ENCODE results near the gene TCN2. TPM values are rescaled to one million over a fixed set of nuclear protein-coding genes. Genes with fewer than 3 reads are reported as not detected.
"Not testable (repeated sequence)": the region's sequence is repeated elsewhere in the genome, so short reads cannot be mapped to it uniquely, and the experiment has no call there.

Gene TCN2
- 8.7 TPM for total RNA-seq

DNA sequence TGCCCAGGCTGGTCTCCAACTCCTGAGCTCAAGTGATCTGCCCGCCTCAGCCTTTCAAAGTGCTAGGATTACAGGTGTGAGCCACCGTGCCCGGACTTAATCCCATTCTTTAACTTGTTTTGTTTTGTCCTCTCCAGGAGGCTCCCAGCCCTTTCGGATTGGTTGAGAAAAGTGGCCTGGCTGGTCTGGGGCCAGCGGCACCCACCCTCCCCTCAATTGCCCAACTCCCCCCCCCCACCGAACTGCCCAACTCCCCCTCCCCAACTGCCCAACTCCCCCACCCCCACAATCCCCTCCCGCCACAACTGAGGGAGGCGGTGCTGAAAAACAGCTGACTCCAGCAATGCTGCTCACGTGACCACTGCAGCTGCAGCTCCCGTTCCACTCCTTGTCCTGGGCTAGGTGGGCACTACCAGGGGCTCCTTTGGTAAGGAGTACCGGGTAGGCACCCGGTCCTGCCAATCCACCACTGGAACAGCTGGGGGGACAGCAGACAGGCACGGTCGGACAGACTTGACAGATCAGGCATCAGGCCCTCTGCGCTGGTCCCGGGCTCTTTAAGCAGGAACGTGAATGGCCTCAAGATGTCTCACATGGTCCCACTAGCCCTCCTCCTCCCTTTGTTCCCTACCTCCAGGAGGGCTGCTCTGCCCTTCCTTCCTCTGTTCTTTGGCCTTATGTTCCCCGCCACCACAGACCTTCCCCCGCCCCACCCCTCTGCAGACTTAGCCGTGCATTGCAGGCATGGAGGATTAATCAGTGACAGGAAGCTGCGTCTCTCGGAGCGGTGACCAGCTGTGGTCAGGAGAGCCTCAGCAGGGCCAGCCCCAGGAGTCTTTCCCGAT is at the start of gene TCN2:
TSS of gene TCN2 (plus strand) at position 720 of the 845 bp plus-strand sequence. CDS start 158 bp downstream, outside the sequence.
- H3K27me3 ChIP-seq (ENCODE audit: insufficient read depth, low read length) = no peaks in the 10 kb centered on the region

DNA sequence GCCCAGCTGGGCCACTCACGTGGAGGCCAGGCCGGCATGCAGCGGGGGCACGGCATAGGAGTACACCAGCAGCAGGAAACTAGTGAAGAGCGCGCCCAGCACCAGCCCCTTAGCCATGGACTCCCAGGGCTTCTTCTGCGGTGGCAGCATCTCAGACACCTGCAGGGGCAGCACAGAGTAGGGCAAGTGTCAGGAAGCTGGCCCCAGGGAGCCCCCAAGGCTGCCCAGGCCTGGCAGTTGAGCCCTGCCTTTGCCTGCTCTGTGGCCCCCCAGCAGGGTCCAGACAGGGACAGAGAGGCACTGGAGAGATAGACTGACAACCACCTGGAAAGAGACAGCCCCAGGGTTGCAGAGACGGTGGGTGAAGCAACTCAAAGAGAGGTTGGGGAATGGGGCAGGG is 49.7 kb upstream of the TCN2 start:
- Histone ChIP-seq H3K4me3 (ENCODE audit: low read length) (no peak overlapping the region), H3K4me1 (ENCODE audit: insufficient read depth, low read length) (no peaks in the 10 kb centered on the region), H3K27me3 (ENCODE audit: insufficient read depth, low read length) (no peaks in the 10 kb centered on the region), H3K9me3 (ENCODE audit: low read depth, low read length) (no peaks in the 10 kb centered on the region)

More for the DNA sequence above, at the start of gene TCN2:
- H3K9me3 ChIP-seq (ENCODE audit: low read depth, low read length) = no peaks in the 10 kb centered on the region
- peak within 1 kb of the TSS; percentile 38 for H3K4me3 ChIP-seq (ENCODE audit: low read length)
- peaks cover 60% of the 10 kb centered on the region for H3K4me1 ChIP-seq (ENCODE audit: insufficient read depth, low read length)

DNA sequence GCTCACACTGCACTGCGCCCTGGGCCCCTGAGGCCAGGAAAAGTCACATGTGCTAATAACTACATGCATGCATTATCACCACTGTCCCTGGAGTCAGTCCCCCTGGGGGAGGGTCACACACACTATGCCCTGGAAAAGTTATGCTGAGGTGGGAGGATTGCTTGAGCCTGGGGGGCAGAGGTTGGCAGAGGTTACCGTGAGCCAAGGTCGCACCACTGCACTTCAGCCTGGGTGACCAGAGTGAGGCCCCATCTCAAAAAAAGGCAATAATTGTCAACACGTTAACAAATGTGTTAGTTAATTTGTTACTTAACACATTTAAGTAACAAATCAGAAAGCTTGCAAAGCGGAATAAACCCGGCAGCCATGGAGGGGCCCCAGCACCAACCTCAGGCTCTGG is 47.1 kb upstream of the TCN2 start:
- Histone ChIP-seq H3K4me1 (ENCODE audit: insufficient read depth, low read length) (no peaks in the 10 kb centered on the region), H3K27me3 (ENCODE audit: insufficient read depth, low read length) (no peaks in the 10 kb centered on the region), H3K4me3 (ENCODE audit: low read length) (no peak overlapping the region), H3K9me3 (ENCODE audit: low read depth, low read length) (no peaks in the 10 kb centered on the region)

DNA sequence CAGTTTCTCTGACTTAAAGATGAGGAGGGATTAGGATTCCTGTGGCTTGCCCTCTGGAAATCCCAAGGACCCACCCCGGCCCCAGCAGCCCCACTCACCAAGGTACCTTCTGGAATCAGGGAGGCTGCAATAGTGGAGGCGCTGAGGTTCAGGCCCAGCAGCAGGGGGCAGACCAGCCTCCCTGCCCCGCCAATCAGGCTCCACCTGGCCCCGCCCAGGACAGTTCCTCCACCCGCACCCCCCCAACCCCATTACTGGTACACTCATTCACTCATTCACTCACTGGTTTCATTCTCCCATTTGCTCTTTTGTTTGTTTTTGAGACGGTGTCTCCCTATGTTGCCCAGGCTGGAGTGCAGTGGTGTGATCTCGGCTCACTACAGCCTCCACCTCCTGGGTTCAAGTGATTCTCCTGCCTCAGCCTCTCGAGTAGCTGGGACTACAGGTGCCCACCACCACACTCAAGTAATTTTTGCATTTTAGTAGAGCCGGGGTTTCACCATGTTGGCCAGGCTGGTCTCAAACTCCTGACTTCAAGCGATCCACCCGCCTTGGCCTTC is 46.3 kb upstream of the TCN2 start:
- not testable (repeated sequence) for H3K27me3 ChIP-seq (ENCODE audit: insufficient read depth, low read length); H3K4me1 ChIP-seq (ENCODE audit: insufficient read depth, low read length); H3K9me3 ChIP-seq (ENCODE audit: low read depth, low read length); H3K4me3 ChIP-seq (ENCODE audit: low read length)

DNA sequence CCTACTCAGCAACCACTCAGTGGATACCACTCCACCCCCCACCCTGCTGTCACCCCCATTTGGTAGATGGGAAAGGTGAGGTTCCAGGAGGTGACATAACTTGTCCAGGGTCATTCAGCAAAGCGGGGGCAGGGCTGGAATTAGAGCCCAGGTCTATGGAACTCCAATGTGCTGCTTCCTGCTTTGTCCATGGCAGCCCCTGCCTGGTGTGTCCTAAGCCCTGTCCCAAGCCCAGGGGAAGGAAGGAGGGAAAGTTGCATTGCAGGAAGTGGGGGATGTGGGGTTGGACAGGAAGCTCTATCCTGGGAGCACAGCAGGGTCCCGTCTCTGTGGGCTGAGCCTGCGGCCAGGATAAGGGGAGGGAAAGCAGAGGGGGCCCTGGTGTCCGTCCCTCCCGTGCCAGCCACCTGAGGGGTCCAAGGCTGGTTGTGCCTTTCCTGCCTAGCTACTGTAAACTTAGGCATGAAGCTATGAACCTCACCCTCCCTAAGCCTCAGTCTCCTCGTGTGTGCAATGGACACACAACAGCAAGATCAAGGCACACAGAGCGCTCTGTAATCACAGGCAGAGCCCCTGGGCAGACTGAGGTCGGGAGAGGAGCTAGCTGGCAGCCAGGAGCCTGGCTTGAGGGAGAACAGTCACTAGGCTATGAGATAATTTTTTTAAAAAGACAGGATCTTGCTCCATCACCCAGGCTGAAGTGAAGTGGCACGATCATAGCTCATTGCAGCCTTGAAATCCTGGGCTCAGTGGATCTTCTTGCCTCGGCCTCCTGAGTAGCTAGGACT is 45.4 kb upstream of the TCN2 start:
- Histone ChIP-seq H3K27me3 (ENCODE audit: insufficient read depth, low read length) (no peaks in the 10 kb centered on the region), H3K4me3 (ENCODE audit: low read length) (no peak overlapping the region), H3K4me1 (ENCODE audit: insufficient read depth, low read length) (no peaks in the 10 kb centered on the region), H3K9me3 (ENCODE audit: low read depth, low read length) (no peaks in the 10 kb centered on the region)

DNA sequence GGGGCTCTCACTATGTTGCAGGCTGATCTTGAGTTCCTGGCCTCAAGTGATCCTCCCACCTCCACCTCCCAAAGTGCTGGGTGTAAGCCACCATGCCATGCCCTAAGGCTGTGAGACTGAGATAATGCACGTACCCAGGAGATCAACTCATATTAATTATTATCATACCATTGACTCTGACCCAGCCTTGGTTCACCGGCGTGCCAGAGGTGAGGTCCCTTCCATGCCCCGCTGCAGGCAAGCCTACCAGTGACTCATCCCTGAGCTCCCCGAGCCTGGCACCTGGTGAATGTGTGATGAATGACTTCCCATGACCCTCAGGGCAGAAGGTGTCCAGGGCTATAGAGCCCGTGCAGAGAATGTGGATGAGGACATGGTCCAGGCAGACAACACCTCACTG is 44.6 kb upstream of the TCN2 start:
- Histone ChIP-seq H3K9me3 (ENCODE audit: low read depth, low read length) (no peaks in the 10 kb centered on the region), H3K4me3 (ENCODE audit: low read length) (no peak overlapping the region), H3K27me3 (ENCODE audit: insufficient read depth, low read length) (no peaks in the 10 kb centered on the region), H3K4me1 (ENCODE audit: insufficient read depth, low read length) (no peaks in the 10 kb centered on the region)

DNA sequence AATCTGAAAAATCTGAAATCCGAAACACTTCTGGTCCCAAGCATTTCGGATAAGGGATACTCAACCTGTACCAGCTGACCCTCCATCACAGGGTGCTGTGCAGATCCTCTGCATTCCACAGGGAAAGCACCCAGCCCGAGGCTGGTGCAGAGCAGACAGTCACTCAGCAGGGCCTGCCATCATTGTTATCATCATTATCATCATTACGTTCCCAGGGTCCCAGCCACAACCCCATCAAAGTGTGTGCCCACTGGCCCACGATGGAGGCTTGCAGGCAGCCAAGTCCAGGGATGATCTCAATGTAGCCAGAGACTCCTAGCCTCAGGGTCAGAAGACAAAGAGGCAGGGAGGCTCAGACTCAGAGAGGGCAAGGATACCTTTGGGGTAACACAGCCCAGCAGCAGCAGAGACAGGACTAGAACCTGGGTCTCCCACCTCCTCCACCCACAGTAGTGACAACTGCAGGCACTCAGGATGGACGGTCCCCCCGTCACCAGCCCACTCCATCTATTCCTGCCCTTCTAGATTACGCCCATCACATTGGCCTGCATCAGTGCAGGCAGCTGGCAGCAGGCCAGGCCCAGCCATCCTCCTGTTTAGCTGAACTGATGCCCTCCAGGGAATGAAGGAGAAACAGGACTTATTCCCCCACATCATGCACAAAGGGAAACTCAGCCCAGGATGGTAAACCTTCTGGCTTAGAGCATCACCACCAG is 42.8 kb upstream of the TCN2 start:
- Histone ChIP-seq H3K9me3 (ENCODE audit: low read depth, low read length) (no peaks in the 10 kb centered on the region), H3K4me1 (ENCODE audit: insufficient read depth, low read length) (no peaks in the 10 kb centered on the region)

DNA sequence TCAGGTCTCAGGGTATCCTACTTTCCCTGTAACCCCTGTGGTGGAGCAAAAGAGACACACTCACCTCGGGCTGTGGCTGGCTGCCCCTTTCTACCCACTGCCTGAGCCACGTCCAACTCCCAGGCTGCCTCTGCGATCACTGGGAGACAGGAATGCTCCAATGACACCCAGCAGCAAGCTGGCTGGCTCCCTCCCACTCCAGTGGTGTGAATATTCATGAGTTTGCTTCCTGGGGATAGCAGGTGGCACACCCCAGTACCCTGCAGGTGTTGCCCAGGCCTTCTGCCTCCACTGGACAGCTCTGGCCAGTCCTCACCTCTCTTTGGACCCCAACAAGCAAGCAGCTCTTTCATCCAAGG is 42.2 kb upstream of the TCN2 start:
- Histone ChIP-seq H3K27me3 (ENCODE audit: insufficient read depth, low read length) (no peaks in the 10 kb centered on the region), H3K9me3 (ENCODE audit: low read depth, low read length) (no peaks in the 10 kb centered on the region), H3K4me1 (ENCODE audit: insufficient read depth, low read length) (no peaks in the 10 kb centered on the region), H3K4me3 (ENCODE audit: low read length) (no peak overlapping the region)

More for the DNA sequence above, 42.8 kb upstream of the TCN2 start:
- Histone ChIP-seq H3K4me3 (ENCODE audit: low read length) (no peak overlapping the region), H3K27me3 (ENCODE audit: insufficient read depth, low read length) (no peaks in the 10 kb centered on the region)

DNA sequence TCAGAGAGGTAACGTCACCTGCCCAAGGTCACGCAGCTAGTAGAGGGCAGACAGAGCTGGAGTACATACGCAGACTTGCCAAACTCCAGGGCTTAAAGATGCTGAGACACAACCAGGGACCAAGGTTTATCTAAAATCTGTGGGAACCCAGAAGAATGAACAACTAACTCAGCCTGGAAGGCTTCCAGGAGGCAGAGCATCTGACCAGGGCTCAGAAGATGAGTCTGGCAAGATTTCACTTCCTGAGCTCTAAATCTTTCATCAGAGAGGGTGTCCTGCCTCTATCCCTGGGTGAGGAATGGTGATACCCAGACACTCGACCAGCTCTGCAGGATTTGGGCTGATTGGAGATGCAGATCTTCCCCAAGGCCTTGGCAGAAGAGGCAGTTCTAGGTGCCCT is 41.6 kb upstream of the TCN2 start:
- Histone ChIP-seq H3K4me1 (ENCODE audit: insufficient read depth, low read length) (no peaks in the 10 kb centered on the region), H3K27me3 (ENCODE audit: insufficient read depth, low read length) (no peaks in the 10 kb centered on the region), H3K4me3 (ENCODE audit: low read length) (no peak overlapping the region), H3K9me3 (ENCODE audit: low read depth, low read length) (no peaks in the 10 kb centered on the region)

DNA sequence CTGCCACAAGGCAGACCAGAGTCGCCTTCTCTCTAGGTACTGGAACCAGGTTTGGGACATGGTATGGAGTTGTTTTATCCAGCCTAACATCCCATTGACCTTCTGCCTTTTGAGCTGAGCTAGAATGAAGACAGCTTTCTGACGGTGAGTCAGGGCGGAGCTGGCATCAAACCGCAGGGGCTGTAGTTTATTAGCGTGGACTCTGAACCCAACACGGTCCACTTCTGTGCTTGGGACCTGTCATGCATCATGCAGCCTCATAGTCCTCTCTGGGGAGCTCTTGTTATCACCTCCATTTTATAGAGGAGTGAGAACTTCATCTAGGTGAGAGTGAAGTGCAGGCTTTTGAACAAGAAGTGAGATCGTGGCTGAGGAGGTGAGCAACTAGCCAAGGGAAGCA is 40.8 kb upstream of the TCN2 start:
- H3K27me3 ChIP-seq (ENCODE audit: insufficient read depth, low read length) = no peaks in the 10 kb centered on the region
- no peaks in the 10 kb centered on the region for H3K4me1 ChIP-seq (ENCODE audit: insufficient read depth, low read length)
- H3K9me3 ChIP-seq (ENCODE audit: low read depth, low read length) = no peaks in the 10 kb centered on the region
- H3K4me3 ChIP-seq (ENCODE audit: low read length) = no peak overlapping the region

DNA sequence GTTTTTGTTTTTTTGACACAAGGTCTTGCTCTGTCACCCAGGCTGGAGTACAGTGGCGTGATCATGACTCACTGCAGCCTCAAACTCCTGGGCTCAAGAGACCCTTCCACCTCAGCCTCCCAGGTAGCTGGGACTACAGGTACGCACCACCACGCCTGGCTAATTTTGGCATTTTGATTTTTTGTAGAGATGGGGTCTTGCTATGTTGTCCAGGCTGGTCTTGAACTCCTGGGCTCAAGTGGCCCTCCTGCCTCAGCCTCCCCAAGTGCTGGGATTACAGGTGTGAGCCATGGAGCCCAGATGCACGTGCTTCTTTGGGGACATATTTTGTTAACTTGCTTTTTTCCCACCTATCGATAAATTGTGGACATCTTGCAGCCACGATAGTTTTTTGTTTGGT is 39.7 kb upstream of the TCN2 start:
- H3K4me1 ChIP-seq (ENCODE audit: insufficient read depth, low read length); H3K9me3 ChIP-seq (ENCODE audit: low read depth, low read length): not testable (repeated sequence)

DNA sequence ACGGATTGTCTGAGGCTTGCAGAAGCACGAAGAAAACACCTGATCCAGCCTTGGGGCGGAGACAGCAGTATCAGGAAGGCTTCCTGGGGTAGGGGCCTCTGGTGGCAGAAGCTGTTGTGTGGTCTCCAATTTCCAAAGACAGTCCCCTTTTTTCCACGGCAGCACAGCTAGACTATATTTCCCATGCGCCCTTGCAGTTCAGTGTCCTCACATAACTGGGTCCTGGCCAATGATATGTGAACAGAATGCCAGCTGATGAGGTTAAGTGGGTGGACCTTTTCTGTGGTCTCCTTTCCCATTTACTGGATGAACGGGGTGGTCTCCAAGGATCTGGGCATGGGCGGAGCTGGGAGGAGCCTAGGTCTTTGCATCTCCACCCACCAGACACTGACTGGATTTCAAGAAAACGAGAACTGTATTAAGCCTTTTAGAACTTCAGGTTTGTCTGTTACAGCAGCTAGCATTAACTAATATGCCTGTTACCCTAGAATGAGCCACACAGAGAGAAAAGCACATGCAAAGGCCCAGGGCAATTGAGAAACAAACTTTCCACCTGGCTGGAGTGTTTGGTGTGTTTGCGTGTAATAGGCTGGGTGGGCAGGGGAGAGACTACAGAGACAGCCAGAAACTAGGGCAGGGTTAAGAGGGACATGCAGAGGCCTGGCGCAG is 38.7 kb upstream of the TCN2 start:
- Histone ChIP-seq H3K4me3 (ENCODE audit: low read length) (no peak overlapping the region), H3K4me1 (ENCODE audit: insufficient read depth, low read length) (no peaks in the 10 kb centered on the region), H3K9me3 (ENCODE audit: low read depth, low read length) (no peaks in the 10 kb centered on the region), H3K27me3 (ENCODE audit: insufficient read depth, low read length) (no peaks in the 10 kb centered on the region)

More for the DNA sequence above, 39.7 kb upstream of the TCN2 start:
- H3K27me3 ChIP-seq (ENCODE audit: insufficient read depth, low read length); H3K4me3 ChIP-seq (ENCODE audit: low read length): not testable (repeated sequence)

DNA sequence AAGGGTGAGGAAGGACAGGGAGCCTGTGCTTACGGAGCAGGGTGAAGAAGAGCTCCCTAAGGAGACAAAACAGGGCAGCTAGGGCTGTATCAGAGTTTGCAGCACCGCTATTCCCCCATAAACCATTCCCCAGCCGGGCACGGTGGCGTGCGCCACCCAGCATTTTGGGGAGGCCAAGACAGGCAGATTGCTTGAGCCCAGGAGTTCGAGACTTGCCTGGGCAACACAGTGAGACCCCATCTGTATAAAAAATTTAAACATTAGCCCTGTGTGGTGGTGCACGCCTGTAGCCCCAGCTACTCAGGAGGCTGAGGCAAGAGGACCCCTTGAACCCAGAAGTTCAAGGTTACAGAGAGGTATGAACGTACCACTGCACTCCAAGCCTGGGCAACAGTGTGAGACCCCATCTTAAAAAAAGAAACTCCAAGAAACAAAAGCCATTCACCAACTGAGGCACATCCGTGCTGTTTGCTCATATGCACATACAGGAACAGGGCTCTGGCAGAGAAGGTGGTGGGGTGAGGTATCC is 37.2 kb upstream of the TCN2 start:
- Histone ChIP-seq H3K9me3 (ENCODE audit: low read depth, low read length) (no peaks in the 10 kb centered on the region), H3K27me3 (ENCODE audit: insufficient read depth, low read length) (no peaks in the 10 kb centered on the region), H3K4me1 (ENCODE audit: insufficient read depth, low read length) (no peaks in the 10 kb centered on the region), H3K4me3 (ENCODE audit: low read length) (no peak overlapping the region)

DNA sequence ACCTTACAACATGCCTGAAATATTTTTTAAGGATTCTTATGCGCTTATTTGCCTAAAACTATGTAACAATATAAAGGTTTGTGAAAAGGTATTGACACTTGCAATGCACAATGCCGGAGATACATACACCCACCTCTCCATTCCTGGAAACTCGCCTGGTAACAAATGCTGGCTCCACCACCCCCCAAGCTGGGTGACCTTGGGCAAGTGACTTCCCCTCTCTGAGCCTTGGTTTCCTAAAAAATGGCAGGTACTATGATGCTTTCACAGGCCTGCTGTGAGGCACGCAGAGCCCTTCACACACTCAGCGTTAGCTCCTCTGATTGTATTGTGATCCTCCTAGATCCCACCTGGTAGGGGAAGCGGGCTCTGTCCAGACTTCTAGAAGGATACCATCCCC is 34.8 kb upstream of the TCN2 start:
- no peaks in the 10 kb centered on the region for H3K27me3 ChIP-seq (ENCODE audit: insufficient read depth, low read length)
- no peak overlapping the region for H3K4me3 ChIP-seq (ENCODE audit: low read length)
- no peaks in the 10 kb centered on the region for H3K9me3 ChIP-seq (ENCODE audit: low read depth, low read length)
- no peaks in the 10 kb centered on the region for H3K4me1 ChIP-seq (ENCODE audit: insufficient read depth, low read length)
